ENCODE results near the gene ATG7.

ATG7 gene

GRCh38 chr3:11553436-11554235, 281.4 kb downstream of the ATG7 start:
- no peak for ATAC-seq
- no peak for TF ChIP-seq CREB5 (CRISPR knock-in tag; IDR thresholded peaks at IDR 0.05; ENCODE audit: low read depth)
- no peak for TF ChIP-seq ZNF70 (CRISPR knock-in tag; IDR thresholded peaks at IDR 0.05)
- TF ChIP-seq CSDC2 (CRISPR knock-in tag; IDR thresholded peaks at IDR 0.05) = no peak
- no peak for TF ChIP-seq TSHZ2 (CRISPR knock-in tag; IDR thresholded peaks at IDR 0.05)

- ATAC-seq = no peak
- TF ChIP-seq CREB5 (CRISPR knock-in tag; IDR thresholded peaks at IDR 0.05; ENCODE audit: low read depth) (no peak), ZNF8 (CRISPR knock-in tag; IDR thresholded peaks at IDR 0.05) (no peak)
These were observed 282.0 kb downstream of the ATG7 start for GRCh38 chr3:11554236-11554610.

GRCh38 chr3:11554666-11555065, 282.5 kb downstream of the ATG7 start:
- TF ChIP-seq TCF4 (CRISPR knock-in tag; IDR thresholded peaks at IDR 0.05; ENCODE audit: borderline replicate concordance) = no peak
- no peak for TF ChIP-seq BACH2 (CRISPR knock-in tag; IDR thresholded peaks at IDR 0.05; ENCODE audit: borderline replicate concordance)
- TF ChIP-seq RARB (CRISPR knock-in tag; IDR thresholded peaks at IDR 0.05) = no peak
- TF ChIP-seq ZFP30 (CRISPR knock-in tag; IDR thresholded peaks at IDR 0.05) = no peak
- TF ChIP-seq TSHZ2 (CRISPR knock-in tag; IDR thresholded peaks at IDR 0.05) = no peak
- no peak for TF ChIP-seq PATZ1 (CRISPR knock-in tag; IDR thresholded peaks at IDR 0.05; ENCODE audit: borderline replicate concordance)
- TF ChIP-seq CSDC2 (CRISPR knock-in tag; IDR thresholded peaks at IDR 0.05) = no peak
- TF ChIP-seq PPARA (CRISPR knock-in tag; IDR thresholded peaks at IDR 0.05; ENCODE audit: borderline replicate concordance) = no peak
- no peak for TF ChIP-seq GLIS3 (CRISPR knock-in tag; IDR thresholded peaks at IDR 0.05)
- TF ChIP-seq ARNTL (CRISPR knock-in tag; IDR thresholded peaks at IDR 0.05; ENCODE audit: borderline replicate concordance, low read depth) = no peak
- no peak for TF ChIP-seq TOX (CRISPR knock-in tag; IDR thresholded peaks at IDR 0.05; ENCODE audit: borderline replicate concordance)
- no peak for TF ChIP-seq ZC3H10 (CRISPR knock-in tag; IDR thresholded peaks at IDR 0.05)
- TF ChIP-seq ZNF565 (CRISPR knock-in tag; conservative IDR thresholded peaks at IDR 0.05; ENCODE audit: low read depth) = no peak
- no peak for TF ChIP-seq ZNF8 (CRISPR knock-in tag; IDR thresholded peaks at IDR 0.05)
- ATAC-seq = no peak
